Muscle of leg (tissue), 11 donors: ENCODE data around the gene LRFN4. TPM values are rescaled to one million over a fixed set of nuclear protein-coding genes. Genes with fewer than 3 reads are reported as not detected.

Source experiments
- DNase-seq: peaks from one replicate; pipeline ENCODE4 v3.0.0; 2013
- H3K27ac ChIP-seq: one replicate; pipeline ENCODE4 v1.5.1; 2013; ENCODE audit warnings: mild to moderate bottlenecking, low read length, control low read depth
- H3K27me3 ChIP-seq: one replicate; pipeline ENCODE4 v1.6.1; 2013; ENCODE audit warnings: low read length; ENCODE audit not compliant: control insufficient read depth, insufficient read depth
- H3K36me3 ChIP-seq: one replicate; pipeline ENCODE4 v1.6.1; 2013; ENCODE audit warnings: low read length; ENCODE audit not compliant: control insufficient read depth, insufficient read depth
- H3K4me1 ChIP-seq: one replicate; pipeline ENCODE4 v1.6.1; 2013; ENCODE audit warnings: low read length; ENCODE audit not compliant: control insufficient read depth, insufficient read depth
- H3K4me3 ChIP-seq: one replicate; pipeline ENCODE4 v1.5.1; 2013; ENCODE audit warnings: low read length, control low read depth
- H3K9me3 ChIP-seq: replicated peaks from 2 replicates; pipeline ENCODE4 v1.6.1; 2013; ENCODE audit warnings: low read depth, low read length; ENCODE audit not compliant: control insufficient read depth
- WGBS: methylation state at CpG from one replicate; pipeline ENCODE4 v1.1.5; 2013; ENCODE audit warnings: missing lambda C conversion rate; ENCODE audit not compliant: insufficient coverage; 5-methylcytosine and 5-hydroxymethylcytosine counted together
- polyA plus RNA-seq, 8 donors: library from polyadenylated mRNA; unstranded; fragments of 120-200 nt; gene quantifications; one replicate each; pipeline versions ENCODE4 v1.2.1 to v1.2.3, GENCODE V29; 2013; ENCODE audit warnings: inconsistent platforms in 1 of 8, low replicate concordance in 1 of 8; ENCODE audit not compliant: insufficient read length in 8 of 8, insufficient read depth in 1 of 8
- total RNA-seq: library from RNA; stranded (reverse); fragments of 120-200 nt; gene quantifications from one replicate; pipeline ENCODE4 v1.2.4, GENCODE V29; 2013

The LRFN4 gene
- total and polyA plus RNA-seq, 9 donors = 24.0 to 35.7 (median 31.5) TPM

DNA sequence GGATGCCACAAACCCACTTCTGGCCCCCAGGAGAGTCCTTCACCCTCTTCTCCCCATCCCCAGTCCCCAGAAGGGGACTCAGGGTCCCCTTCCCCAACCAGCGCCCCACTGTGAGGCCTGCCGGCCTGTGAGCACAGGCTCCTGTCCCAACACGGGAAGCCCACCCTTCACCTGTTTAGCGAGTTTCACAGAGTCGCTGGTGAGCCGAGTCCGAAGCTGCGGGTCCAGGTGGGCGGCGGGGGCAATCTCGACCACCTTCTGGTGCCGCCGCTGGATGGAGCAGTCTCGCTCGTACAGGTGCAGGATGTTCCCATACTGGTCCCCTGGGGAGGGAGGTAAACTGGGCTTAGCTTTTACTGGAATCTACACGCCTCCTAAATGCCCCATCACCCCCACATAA is 13.3 kb downstream of the LRFN4 start:
- no peak for DNase-seq
- 94% methylated on average over 8 of the region's 16 CpGs for WGBS

DNA sequence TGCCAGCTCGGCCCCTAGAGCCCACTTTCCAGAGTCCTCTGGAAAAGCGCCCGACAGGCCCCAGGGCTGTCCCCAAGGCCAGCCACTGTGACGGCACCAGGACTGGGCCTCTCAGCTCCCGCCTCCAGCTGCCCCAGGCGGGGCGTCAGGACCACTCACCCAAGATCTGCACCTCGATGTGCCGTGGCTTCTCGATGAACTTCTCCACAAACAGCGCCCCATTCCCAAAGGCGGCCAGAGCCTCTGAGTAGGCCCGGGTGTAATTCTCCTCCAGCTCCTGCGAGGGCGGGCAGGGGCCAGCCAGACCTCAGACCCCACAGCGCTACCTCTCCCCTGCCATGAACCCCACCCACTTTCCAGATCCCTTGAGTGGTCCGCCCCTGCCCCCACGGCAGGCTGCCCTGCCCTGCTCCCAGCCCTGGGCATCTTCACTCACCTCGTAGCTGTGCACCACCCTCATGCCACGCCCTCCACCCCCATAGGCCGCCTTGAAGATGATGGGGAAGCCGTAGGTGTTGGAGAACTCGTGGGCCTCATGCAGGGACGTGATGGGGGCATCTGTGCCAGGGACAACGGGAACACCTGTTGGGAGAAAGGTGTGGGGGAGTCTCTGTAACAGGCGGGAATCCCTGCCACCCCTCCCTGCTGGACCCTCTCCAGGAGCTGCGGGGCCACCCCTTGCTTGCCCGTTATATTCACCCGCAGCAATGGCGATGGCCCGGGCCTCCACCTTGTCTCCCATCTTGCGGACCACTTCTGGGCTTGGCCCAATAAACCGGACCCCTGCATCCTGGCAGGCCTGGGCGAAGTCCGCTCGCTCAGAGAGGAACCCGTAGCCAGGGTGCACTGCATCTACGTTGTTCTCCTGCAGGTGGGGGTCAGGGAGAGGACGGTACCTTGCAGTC is 14.0 kb downstream of the LRFN4 start:
- no peak for DNase-seq
- no peak overlapping the region for H3K27ac ChIP-seq
- peaks cover 22% of the 10 kb centered on the region for H3K4me1 ChIP-seq
- no peaks in the 10 kb centered on the region for H3K27me3 ChIP-seq
- peaks cover 16% of the 10 kb centered on the region for H3K36me3 ChIP-seq
- no peak overlapping the region for H3K4me3 ChIP-seq
- 91% methylated on average over 24 of the region's 39 CpGs for WGBS
- no peaks in the 10 kb centered on the region for H3K9me3 ChIP-seq

More for the DNA sequence above, 13.3 kb downstream of the LRFN4 start:
- Histone ChIP-seq H3K4me1 (peaks cover 29% of the 10 kb centered on the region), H3K27ac (no peak overlapping the region), H3K27me3 (no peaks in the 10 kb centered on the region), H3K4me3 (no peak overlapping the region), H3K9me3 (no peaks in the 10 kb centered on the region), H3K36me3 (peaks cover 16% of the 10 kb centered on the region)

DNA sequence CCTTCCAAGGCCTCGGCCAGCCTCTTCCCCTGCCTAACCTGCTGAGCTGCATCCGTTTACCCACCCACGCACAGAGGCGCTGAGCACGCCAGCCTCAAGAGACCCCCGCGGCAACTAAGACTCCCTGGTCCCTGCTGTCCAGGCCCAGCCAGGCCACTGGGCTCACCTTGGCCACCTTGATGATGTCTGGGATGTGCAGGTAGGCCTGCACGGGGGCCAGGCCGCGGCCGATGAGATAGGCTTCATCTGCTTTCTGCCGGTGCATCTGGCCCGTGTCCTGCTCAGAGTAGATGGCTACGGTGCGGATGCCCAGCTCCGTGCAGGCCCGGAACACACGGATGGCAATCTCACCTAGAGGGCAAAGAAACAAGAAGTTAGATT is 14.6 kb downstream of the LRFN4 start:
- 92% methylated on average over 17 of the region's 18 CpGs for WGBS
- H3K9me3 ChIP-seq = no peaks in the 10 kb centered on the region
- H3K27me3 ChIP-seq = no peaks in the 10 kb centered on the region
- no peak overlapping the region for H3K4me3 ChIP-seq
- peaks cover 20% of the 10 kb centered on the region for H3K4me1 ChIP-seq
- DNase-seq = no peak
- H3K36me3 ChIP-seq = peaks cover 16% of the 10 kb centered on the region
- H3K27ac ChIP-seq = no peak overlapping the region

DNA sequence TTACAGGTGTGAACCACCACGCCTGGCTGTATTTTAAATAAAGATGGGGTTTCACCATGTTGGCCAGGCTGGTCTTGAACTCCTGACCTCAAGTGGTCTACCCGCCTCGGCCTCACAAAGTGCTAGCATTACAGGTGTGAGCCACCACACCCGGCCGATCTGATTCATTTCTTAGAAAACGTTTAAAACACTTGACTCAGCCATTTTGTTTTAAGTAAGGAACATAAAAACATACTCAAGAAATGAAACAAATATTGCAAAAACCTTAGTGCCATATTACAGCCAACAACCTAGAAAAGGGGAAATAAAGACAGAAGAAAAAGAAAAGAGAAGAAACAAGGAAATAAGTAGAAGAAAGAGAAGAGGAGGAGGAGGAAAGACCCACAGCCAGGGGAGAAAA is 17.4 kb downstream of the LRFN4 start:
- Histone ChIP-seq H3K4me1 (peaks cover 27% of the 10 kb centered on the region), H3K9me3 (no peaks in the 10 kb centered on the region), H3K36me3 (peaks cover 16% of the 10 kb centered on the region), H3K27me3 (no peaks in the 10 kb centered on the region), H3K27ac (no peak overlapping the region), H3K4me3 (no peak overlapping the region)
- no peak for DNase-seq
- 100% methylated on average over 1 of the region's 6 CpGs for WGBS

DNA sequence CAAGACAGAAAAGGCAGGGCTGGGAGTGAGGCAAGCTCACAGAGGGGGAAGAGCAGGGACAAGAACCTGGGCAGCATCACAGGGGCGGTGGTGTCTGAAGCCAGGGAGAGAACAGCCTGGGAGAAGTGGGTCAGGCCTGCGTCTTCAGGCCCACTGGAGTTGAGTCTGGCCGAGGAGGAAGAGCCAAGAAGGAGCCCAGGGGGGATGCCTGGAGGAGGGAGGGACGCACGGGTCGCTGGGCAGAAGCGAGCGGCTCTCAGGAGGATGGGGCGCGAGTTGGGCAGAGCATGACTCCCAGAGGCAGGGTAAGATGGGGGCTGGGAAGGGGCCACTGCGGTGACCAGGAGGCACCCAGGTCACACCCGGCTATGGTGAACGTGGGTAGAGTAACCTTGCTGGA is 18.5 kb downstream of the LRFN4 start:
- no peak for DNase-seq
- Histone ChIP-seq H3K27me3 (no peaks in the 10 kb centered on the region), H3K36me3 (peaks cover 13% of the 10 kb centered on the region), H3K4me1 (peaks cover 39% of the 10 kb centered on the region), H3K4me3 (no peak overlapping the region), H3K9me3 (no peaks in the 10 kb centered on the region), H3K27ac (no peak overlapping the region)
- 74% methylated on average over 11 of the region's 13 CpGs for WGBS

DNA sequence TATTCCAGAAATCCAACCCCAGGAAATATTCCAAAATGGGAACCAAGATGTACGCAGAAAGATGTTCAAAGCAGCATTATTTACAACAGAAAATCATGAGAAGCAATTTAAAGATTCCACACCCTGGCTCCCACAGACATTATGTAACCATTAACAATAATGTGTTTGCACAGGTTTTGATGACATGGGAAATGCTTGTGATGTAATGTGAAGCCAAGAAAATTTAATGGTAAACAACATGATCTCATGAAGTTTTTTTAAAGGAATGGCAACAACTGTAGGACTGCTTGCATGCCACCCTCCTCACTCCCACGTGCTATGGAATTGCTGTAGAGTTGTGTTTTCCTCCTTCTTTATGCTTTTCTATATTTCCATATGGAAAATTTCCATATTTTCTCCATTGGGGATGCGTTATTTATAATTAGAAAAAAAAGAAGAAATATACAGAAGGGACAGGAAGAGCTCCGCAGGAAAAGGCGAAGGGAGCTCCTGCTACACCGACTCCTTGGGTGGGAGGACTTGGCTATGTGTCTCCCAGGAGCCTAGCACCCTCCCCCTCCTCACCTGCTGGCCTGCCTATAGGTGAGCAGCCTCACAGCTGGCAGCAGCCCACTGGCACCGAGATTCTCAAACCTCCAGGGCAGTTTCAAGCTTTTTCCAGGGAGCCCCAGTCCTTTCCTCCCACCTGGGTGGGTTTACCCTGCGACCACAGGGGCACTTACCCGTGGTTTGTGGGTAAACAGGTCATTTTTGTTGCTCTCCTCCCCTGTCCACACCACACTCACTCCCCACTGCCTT is 20.9 kb downstream of the LRFN4 start:
- Histone ChIP-seq H3K4me3 (no peak overlapping the region), H3K36me3 (no peaks in the 10 kb centered on the region), H3K27ac (no peak overlapping the region), H3K4me1 (peaks cover 63% of the 10 kb centered on the region), H3K27me3 (no peaks in the 10 kb centered on the region), H3K9me3 (no peaks in the 10 kb centered on the region)
- DNase-seq = no peak
- WGBS = 74% methylated on average over 4 of the region's 9 CpGs

DNA sequence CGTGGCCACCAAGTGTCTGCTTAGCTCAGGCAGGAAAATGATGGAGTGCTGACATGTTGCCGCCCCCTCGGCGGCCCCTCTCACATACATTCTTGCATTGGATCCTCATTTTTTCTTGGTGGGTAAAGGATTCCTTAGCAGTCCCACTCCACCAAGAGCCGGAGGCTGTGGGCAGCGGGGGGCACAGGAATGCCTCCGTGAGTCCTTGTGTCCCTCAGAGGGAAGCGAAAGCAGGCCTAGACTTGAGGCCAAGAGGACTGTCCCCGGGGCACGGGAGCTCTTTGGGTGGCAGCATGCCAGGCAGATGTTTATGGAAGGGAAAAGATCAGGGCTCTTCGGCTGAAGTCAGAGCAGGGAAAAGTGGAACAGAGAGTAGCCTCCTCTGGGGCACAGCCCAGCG is 21.6 kb downstream of the LRFN4 start:
- H3K27ac ChIP-seq = no peak overlapping the region
- H3K4me3 ChIP-seq = no peak overlapping the region
- no peaks in the 10 kb centered on the region for H3K27me3 ChIP-seq
- WGBS = 55% methylated on average over 7 of the region's 12 CpGs
- peaks cover 70% of the 10 kb centered on the region for H3K4me1 ChIP-seq
- no peaks in the 10 kb centered on the region for H3K9me3 ChIP-seq
- no peak for DNase-seq
- H3K36me3 ChIP-seq = no peaks in the 10 kb centered on the region

DNA sequence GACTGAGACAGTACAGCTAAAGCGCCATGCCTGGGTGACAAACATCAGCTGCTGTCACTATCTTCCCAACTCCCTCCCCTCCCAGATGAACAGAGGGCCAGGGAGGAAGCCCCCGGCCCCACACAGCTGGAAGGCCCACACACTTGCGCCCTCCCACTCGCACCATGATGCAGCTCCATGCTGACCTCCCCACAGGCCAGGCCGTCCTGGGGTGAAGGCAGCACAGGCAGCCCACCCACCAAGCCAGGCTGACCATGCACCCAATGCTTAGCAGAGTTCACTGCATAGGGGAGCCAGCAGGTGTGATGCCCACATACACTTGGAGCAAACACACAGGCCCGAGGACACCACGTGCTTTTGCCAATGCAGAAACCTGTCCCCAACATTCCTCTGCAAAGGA is 22.1 kb downstream of the LRFN4 start:
- 79% methylated on average over 5 of the region's 7 CpGs for WGBS
- H3K9me3 ChIP-seq = no peaks in the 10 kb centered on the region
- no peaks in the 10 kb centered on the region for H3K27me3 ChIP-seq
- no peak for DNase-seq
- H3K36me3 ChIP-seq = no peaks in the 10 kb centered on the region
- peaks cover 72% of the 10 kb centered on the region for H3K4me1 ChIP-seq
- H3K4me3 ChIP-seq = no peak overlapping the region
- H3K27ac ChIP-seq = no peak overlapping the region

DNA sequence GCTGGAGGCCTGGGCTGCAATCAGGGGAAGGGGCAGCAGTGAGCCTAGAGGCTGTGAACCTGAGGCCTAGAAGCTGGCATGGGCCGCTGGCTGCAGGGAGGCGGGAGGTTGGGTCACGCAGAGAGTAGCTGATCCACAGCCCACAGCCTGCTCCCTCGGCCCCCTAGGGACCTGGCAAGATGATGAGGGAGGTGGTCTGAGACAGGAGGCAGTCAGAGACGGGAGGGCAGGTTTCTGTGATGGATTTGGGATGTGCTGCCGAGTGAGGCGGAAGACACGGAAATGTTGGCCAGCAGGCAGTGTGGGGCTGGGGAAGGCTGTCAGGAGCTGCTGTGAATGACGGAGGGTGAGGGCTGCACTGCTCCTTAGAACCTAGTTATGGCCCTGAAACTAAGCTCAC is 22.7 kb downstream of the LRFN4 start:
- WGBS = 59% methylated on average over 8 of the region's 9 CpGs

DNA sequence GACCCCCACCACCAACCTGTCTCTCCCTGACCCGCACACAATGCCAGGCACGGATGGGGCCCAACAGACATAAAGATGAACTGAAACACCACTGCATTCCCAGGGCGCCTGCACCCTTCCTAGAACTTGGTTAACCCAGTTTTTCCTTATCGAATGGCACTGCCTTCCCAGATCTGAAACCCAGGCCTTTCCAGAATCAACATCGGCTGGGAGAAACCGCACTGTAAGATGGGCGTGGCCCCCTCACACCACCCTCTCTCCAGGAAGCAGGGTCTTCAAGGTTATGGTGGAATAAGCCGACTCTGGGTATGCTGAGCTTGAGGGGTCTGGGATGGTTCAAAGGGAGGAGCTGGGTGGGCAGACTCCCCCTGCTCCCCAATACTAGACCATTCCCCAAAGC is 23.1 kb downstream of the LRFN4 start:
- DNase-seq = no peak
- H3K4me3 ChIP-seq = no peak overlapping the region
- H3K4me1 ChIP-seq = peaks cover 72% of the 10 kb centered on the region
- 91% methylated on average over 3 of the region's 8 CpGs for WGBS
- H3K27me3 ChIP-seq = no peaks in the 10 kb centered on the region
- H3K27ac ChIP-seq = no peak overlapping the region
- H3K9me3 ChIP-seq = no peaks in the 10 kb centered on the region
- no peaks in the 10 kb centered on the region for H3K36me3 ChIP-seq

More for the DNA sequence above, 22.7 kb downstream of the LRFN4 start:
- Histone ChIP-seq H3K4me1 (peaks cover 72% of the 10 kb centered on the region), H3K9me3 (no peaks in the 10 kb centered on the region), H3K27me3 (no peaks in the 10 kb centered on the region), H3K36me3 (no peaks in the 10 kb centered on the region), H3K27ac (no peak overlapping the region), H3K4me3 (no peak overlapping the region)
- DNase-seq = no peak
